ENCODE results near the gene ELOVL5.
"Not testable (repeated sequence)": the region's sequence is repeated elsewhere in the genome, so short reads cannot be mapped to it uniquely, and the experiment has no call there.

Gene ELOVL5

DNA sequence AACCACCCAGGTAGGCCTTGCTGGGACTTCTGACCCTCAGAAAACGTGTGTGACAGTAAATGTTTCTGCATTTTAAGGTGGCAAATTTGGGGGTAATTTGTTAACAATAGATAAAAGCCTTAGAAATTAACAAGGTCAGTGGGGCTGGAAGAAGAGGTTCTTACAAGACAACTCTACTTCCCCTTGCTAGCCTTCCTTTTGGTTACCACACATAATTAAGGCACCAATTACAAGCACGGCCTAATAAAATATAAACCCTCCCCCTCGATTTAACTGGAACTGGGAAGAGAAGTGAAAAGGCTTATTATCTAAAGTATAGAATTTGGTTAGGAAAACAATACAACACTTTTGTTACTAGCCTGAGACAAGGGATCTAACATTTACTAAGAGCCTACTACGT is 38.8 kb downstream of the ELOVL5 start:
- no peak for FAIRE-seq
- no peak for DNase-seq (ENCODE audit: extremely low spot score, insufficient read length, low read depth)

DNA sequence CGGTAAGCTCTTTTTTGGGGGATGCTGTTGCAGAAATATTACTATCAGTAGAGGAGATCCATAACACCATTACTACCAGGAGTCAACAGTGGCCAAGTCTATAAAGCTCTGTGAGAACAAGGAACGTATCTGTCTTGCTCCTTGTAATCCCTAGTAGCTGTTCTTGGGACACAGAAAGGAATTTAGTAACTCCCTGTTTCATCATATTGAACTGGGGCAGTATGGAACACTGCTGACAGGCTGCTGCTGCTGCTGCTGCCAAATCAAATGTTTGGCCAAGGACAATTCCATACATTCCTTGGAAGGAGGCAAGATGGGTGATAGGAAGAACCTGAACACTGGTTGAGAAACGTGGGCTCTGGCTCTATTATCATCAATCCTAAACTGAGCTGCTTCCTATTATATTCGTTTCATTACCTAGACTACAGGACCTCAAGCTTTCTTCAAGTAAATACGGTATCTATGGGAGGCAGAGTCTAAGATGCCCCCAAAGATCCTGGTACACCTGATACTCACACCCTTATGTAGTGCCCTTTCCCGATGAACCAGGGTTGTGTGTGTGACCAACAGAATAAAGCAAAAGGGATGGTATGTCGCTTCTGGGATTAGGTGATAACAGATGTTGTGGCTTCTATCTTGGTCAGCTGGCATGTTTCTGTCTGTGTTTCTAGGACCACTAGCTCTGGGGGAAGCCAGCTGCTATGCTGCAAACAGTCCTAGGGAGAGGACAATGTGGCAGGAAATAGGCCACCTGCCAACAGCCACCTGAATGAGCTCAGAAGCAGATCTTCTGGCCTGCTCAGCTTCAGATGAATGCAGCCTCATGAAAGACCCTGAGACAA is 39.5 kb downstream of the ELOVL5 start:
- FAIRE-seq = peak; percentile 83

DNA sequence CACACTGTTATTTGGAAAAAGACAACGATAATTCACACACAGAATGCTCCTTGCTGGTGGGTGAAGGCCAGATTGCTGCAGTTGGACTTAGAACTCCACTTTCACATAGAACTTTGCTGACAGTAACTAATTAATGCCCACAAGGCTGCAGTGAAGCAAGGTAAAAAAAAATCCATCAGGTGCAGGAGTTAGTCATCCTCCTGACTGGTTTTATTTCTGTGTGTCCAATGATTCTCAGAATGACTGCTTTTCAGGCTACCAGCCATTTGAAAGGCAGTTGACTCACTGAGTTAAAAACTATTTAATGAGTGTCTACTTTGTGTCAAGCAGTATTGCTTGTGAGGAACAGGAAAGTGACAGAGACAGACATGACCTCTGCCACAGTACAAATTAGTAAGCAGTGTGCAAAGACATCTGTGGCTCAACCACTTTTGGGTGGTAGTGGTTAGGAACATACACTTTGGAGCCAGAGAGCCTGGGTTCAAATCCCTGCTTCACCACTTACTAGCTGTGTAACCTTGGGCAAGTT is 41.9 kb downstream of the ELOVL5 start:
- DNase-seq (ENCODE audit: extremely low spot score, insufficient read length, low read depth) (peak; percentile 23), FAIRE-seq (peak; percentile 67)

More for the DNA sequence above, 39.5 kb downstream of the ELOVL5 start:
- DNase-seq (ENCODE audit: extremely low spot score, insufficient read length, low read depth) = no peak

DNA sequence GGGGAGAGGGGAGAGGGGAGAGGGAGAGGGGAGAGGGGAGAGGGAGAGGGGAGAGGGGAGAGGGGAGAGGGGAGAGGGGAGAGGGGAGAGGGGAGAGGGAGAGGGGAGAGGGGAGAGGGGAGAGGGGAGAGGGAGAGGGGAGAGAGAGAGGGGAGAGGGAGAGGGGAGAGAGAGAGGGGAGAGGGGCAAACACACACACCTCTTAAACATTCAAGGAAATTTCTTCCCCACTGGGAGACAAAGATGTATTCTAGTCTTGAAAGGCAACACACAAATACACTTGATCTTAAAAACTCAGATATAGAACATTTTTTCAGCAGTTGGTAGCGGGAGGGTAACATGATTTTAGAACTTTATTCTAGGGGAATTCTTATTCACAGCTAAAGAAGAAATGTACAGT is 42.5 kb downstream of the ELOVL5 start:
- not testable (repeated sequence) for FAIRE-seq; DNase-seq (ENCODE audit: extremely low spot score, insufficient read length, low read depth)

DNA sequence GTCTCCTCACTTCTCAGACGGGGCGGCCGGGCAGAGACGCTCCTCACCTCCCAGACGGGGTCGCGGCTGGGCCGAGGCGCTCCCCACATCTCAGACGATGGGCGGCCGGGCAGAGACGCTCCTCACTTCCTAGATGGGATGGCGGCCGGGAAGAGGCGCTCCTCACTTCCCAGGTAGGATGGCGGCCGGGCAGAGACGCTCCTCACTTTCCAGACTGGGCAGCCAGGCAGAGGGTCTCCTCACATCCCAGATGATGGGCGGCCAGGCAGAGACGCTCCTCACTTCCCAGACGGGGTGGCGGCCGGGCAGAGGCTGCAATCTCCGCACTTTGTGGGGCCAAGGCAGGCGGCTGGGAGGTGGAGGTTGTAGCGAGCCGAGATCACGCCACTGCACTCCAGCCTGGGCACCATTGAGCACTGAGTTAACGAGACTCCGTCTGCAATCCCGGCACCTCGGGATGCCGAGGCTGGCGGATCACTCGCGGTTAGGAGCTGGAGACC is 43.2 kb downstream of the ELOVL5 start:
- not testable (repeated sequence) for DNase-seq (ENCODE audit: extremely low spot score, insufficient read length, low read depth); FAIRE-seq

DNA sequence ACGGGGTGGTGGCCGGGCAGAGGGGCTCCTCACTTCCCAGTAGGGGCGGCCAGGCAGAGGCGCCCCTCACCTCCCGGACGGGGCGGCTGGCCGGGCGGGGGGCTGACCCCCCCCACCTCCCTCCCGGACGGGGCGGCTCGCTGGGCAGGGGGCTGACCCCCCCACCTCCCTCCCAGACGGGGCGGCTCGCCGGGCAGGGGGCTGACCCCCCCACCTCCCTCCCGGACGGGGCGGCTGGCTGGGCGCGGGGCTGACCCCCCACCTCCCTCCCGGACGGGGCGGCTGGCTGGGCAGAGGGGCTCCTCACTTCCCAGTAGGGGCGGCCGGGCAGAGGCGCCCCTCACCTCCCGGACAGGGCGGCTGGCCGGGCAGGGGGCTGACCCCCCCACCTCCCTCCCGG is 43.8 kb downstream of the ELOVL5 start:
- not testable (repeated sequence) for DNase-seq (ENCODE audit: extremely low spot score, insufficient read length, low read depth); FAIRE-seq

DNA sequence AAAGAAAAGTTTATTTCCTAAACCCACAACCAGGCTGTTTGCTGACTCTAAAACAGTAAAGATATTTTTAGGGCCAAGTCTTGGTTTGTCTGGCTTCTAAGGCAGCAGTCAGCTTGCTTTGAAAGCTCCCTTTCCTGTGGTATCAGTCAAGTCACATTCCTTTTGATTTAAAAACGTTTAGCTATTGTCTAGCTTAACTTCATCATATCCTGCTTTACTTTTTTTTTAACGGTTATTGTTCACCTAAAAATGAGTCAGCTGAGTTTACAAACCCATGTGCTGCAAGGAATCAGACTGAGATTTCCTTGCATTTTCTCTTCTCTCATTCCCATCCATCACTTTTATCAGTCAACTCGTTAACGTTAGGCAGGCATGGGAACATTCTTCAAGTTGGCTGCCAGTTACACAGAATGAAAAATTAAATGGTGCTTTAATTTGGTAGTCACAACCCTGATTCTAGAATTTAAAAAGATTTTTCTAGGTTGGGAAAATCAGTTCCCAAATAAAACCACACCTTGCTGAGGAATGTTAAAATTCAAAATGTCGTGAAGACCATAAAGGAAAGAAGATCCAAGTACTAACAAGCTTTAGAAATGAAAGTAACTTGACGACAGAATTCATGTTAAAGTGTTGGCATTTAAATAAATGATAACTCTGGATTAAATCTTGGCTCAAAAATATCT is 45.9 kb downstream of the ELOVL5 start:
- FAIRE-seq (no peak), DNase-seq (ENCODE audit: extremely low spot score, insufficient read length, low read depth) (no peak)

DNA sequence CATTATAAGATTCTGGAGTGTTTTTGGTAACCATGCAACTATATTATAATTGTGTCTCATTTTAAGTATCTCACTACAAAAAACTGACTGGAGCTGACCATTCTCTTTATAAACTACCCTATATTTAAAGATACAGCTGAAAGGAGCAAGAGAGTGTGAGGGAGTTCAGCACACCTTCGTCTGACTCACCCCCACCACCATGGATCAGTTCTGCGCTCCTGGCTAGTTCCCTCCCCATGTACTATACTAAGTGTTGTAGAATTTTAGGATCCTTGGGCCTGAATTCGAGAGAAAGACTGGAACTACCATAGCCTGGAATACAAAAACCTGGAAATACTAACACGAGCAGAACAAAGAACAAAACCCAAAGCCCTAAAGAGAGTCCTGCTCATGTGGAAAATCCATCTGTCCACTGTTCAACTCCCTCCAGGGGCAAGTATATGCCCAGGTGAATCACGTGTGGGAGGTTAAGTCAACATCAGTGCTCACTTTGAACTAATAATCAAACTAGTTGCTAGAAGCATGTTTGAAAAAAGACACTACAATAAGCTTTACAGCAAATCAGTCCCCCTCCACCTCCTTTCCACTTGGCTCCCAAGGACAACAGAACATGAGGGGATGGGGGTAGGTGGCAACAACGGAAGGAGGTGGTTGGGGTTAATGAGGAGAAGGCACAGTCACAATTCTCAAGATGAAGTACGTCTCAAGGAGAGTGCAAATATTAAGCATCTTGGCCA is 46.8 kb downstream of the ELOVL5 start:
- FAIRE-seq (no peak), DNase-seq (ENCODE audit: extremely low spot score, insufficient read length, low read depth) (no peak)

DNA sequence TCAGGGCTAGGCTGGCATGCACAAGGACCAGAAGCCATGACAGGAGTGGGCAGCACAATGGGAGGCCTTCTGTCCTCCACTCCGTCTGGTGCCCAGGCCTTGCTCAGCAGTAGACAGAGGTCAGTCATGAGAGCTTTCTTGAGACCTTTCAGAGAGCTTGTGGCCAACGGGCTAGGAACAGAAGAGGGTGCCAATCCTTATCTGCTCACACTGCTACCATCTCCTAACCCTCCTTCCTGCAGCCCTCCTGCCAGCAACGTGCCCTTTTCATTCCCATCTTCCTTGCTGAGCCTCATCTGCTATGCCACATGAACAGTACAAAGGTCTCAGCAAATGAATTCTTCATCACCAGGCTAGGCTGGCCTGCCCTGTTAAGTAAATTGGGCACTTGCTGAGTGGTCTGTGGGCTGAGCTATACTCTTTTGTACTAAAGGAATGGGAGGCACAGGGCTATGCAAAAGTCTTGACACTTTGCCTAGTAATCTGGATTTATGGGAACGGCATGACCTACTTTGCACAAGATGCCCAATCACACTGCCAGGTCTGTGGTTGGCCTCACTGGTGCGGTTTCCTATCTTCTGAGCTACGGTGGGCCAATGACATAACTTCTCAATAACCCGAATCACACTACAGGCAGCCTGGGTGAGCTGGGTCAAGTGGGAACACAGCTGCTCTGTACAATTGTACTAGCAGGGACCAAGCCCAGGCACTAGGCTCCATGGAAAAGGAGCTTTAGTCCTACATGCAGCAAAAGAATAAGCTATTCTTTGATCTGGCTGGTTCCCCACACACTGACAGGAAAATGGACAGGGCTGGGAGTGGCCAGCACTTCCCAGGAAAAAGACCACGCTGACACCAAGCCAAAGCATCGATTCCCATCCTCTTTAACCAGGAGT is 47.8 kb downstream of the ELOVL5 start:
- no peak for DNase-seq (ENCODE audit: extremely low spot score, insufficient read length, low read depth)
- FAIRE-seq = no peak

DNA sequence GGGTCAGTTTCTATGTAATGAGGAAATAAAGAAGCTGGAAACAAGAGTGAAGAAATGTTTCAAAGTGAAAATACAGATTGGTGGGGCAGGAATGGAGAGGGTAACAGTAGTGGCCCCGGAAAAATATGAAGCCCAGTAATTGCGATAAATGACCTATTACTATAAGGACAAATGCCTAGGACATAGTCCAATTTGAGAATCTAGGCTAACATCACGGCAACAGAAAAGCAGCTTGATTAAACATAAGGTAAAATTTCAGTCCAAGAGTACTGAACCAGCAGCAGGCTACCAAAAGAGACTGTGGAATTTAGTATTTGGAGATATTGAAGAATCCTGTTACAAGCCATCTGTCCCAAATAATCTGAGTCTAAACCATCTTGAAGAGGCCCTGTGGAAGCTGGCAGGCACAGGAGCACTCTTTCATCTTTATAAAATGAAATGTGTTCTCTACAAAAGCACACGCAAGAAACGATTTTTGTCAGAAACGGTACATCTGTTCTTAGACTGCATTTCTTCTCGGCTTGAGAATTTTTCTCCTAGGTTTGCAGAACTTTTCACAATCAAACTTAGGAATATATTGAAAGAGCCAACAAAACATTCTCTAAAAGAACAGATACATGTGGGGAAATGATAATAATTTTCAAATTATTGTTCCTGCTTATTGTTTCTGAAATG is 49.3 kb downstream of the ELOVL5 start:
- FAIRE-seq (no peak), DNase-seq (ENCODE audit: extremely low spot score, insufficient read length, low read depth) (no peak)

DNA sequence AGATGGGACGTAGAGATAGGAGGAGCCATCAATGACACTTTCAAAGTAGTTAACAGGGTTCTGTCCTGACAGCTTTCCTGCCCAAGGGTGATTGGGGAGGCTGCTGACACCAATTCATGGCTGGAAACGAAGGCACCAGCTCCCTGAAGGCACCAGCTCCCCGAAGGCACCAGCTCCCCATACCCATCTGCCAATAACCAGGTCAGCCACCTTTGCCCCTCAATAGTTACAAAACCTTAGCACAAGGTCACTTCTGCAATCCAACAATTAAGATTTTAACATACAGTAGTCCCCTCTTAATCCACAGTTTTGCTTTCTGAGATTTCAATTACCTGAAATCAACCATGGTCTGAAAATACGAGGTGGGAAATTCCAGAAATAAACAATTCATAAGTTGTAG is 51.7 kb downstream of the ELOVL5 start:
- FAIRE-seq (no peak), DNase-seq (ENCODE audit: extremely low spot score, insufficient read length, low read depth) (no peak)

DNA sequence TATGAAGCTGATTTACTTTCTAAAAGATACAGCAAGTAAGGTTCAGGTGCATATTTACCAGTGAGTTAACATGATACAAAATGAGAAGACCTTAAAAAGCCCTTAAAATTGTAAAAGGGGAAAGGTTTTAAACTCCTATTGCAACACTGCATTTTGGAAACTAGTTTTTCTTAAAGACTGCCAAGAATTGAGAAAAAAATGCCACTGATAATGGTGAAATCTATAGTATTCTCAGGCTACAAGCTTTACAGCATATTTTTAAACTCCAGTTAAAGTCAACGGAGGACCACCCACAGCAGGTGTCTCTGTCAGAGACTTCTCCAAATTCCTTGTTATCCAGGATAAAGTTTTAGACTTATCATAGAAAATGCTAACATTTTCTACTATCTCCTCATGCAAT is 53.6 kb downstream of the ELOVL5 start:
- FAIRE-seq (no peak), DNase-seq (ENCODE audit: extremely low spot score, insufficient read length, low read depth) (no peak)

DNA sequence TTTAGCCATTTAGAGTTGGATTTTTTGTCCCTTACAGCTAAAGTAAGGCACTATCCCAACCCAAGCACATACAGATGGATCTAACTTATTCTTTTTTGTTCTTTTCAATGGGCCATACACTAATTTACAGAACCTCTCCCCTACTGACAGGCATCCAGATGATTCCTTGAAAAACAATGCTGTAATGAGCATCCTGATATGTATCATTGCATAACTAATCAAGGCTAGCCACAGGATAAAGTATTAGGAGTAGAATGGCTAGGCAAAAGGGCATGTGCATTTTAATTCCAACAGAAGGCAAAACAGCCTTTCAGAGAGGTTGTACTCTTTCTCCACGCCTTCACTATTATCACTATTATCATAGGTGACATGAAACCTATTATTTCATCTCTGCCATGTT is 54.1 kb downstream of the ELOVL5 start:
- no peak for DNase-seq (ENCODE audit: extremely low spot score, insufficient read length, low read depth)

DNA sequence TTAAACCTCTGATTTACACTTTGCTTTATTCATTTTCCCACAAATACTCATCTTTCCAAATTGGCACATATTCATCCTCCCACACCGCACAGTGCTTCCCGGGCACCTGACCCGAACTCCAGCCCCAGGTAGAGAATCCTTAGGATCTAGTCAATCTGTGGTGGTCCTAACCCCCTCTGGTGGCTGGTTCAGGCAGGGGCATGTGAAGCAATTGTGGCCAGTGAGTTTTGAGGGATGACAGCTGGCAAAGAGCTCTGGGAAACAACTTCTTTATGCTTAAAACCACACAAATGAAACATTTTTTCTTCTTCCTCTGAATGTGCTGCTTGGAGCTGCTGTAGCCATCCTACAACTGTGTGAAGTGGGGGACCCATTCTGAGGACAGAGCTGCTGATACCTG is 54.7 kb downstream of the ELOVL5 start:
- FAIRE-seq = peak; percentile 24
- no peak for DNase-seq (ENCODE audit: extremely low spot score, insufficient read length, low read depth)

More for the DNA sequence above, 54.1 kb downstream of the ELOVL5 start:
- FAIRE-seq = no peak

DNA sequence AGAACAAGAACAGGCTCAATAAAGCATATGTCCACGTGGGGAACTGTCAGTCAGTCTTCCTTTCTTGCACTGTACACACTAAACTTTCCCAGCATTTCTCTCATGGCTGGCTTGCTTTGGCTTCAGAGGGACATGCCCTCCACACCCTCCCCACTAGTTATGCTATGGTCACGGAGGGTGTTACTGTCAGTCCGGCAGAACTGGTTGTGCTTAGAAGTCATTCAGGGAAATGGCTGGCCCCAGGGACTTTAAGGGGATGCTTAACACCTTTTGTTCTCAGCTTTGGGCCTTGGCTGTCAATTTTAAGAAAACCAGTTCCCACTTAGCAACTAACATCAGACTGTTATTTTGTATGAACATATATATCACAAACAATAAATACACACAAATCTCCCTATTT is 55.1 kb downstream of the ELOVL5 start:
- FAIRE-seq (no peak), DNase-seq (ENCODE audit: extremely low spot score, insufficient read length, low read depth) (no peak)

DNA sequence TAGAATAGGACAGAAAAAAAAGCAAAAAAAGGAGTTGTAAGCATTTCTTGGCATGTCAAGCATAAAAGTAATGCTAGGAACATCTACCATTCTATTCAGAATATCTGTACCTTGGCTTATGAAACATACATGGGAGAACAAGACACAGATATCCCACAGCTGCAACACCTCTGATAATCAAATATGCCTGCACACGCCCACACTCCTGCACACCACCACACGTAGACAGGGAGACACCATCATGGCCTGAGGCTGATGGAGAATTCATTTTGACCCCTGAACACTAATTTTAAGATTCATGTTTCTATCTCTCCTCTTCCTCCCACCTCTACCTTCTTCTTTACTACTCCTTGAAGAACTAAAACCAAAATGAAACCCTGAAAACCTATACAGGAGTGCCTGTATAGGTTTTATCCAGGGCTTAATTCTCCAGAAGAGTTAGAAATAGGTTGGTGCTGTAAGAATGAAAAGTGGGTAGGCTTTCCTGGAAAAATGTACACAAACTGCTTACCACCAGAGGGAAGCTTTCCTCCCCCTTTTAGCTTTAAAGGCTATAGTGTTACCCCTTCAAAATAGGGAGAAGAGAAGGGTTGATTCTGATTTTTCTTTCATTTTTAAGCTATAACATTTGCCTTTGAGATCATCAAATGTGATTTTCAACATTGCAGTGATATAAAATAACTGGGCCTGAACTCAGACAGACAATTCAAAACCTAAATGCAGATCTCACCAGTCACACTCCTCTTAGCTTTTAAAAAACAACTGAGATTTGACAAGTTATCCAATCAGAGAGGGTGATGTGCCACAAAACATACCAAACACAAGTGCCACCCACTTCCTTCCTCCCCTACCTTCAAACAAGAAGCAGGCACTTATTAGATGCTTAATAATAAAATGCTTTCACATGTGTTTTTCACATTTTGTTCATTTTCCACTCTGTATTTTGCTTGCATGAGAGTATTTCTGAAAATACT is 57.9 kb downstream of the ELOVL5 start:
- FAIRE-seq = peak; percentile 15
- DNase-seq (ENCODE audit: extremely low spot score, insufficient read length, low read depth) = no peak

DNA sequence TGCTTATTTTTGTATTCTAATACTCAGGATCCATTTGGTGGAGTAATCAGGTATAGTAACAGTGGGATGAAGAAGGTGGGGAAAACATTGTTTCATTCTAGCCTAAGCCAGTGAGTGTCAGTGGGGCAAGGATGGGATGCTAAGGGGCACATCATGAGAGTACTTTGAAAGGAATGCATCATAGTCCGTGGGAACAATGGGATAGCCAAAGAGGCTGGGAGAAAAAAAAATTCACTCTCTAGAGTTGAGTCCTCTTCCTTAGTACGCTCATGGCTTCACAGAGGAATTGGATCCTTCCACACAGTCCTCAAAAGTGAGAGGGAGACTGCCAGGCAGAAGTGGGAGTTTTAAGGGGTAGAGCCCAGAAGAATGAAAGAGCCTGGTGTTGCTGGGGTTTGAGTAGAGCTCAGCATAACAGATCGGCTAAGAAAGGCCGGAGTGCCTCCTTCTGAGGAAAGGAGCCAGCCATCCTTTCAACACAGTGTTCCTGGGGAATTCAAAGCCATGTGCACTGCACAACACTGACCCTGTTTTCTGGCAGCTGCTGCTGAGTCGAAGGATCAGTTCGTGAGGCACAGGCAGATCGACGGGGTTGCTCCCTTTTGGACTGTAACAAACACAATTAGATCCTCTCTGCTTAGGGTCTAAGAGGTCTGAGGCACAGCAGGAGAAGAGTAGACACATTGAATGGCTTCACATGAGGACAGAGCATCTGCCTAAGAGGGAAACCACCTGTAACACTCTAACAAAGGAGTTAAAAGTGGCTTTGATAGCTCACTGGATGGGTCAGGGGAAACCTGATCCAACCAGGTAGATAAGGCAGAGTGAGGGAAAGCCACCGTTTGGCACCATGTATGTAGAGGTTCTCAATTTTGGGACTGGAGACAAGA is 61.2 kb downstream of the ELOVL5 start:
- DNase-seq (ENCODE audit: extremely low spot score, insufficient read length, low read depth) (no peak), FAIRE-seq (no peak)

All from GM18507 (cell line).